HG03095 (cell line): ENCODE measurements around the gene ARHGEF16.

Experiments used
- ATAC-seq: cut with Tn5 transposase; IDR thresholded peaks from one replicate; pipeline ENCODE4 v1.9.1; 2021; ENCODE audit warnings: moderate library complexity; ENCODE audit not compliant: unreplicated experiment

The ARHGEF16 gene

DNA sequence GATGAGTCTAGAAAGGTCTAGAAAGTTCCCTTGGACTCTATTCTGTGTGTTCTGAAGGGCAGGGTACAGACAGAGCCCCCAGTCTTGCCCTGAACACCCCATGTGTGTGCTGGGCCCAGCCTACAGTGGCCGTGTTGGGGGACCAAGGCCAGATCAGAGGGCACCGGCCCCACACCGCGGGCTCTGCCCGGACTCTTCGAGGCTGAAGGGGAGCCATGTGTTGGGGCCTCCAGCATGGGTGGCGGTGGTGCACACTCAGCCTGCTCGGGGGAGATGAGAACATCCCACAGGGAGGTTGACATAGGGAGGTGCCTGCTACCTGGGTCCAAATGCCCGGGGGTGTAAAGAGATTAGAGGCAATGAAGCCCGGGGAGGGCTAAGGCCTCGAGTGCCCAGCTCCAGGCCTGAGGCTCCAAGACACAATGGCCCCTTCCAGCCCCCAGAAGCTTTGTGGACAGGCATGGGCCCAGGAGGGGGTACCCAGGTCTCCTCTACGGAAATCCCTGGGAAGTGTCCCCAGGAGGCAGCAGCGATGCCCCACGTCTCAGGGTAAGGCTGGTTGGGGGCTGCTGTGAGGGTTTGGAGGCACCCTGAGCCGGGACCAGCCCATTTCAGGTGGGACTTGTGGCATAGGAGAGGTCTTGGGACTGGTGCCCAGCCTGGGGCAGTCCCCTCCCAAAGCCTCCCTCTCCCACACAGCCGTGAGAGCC lies 12.1 kb downstream of the ARHGEF16 start:
- ATAC-seq = no peak

DNA sequence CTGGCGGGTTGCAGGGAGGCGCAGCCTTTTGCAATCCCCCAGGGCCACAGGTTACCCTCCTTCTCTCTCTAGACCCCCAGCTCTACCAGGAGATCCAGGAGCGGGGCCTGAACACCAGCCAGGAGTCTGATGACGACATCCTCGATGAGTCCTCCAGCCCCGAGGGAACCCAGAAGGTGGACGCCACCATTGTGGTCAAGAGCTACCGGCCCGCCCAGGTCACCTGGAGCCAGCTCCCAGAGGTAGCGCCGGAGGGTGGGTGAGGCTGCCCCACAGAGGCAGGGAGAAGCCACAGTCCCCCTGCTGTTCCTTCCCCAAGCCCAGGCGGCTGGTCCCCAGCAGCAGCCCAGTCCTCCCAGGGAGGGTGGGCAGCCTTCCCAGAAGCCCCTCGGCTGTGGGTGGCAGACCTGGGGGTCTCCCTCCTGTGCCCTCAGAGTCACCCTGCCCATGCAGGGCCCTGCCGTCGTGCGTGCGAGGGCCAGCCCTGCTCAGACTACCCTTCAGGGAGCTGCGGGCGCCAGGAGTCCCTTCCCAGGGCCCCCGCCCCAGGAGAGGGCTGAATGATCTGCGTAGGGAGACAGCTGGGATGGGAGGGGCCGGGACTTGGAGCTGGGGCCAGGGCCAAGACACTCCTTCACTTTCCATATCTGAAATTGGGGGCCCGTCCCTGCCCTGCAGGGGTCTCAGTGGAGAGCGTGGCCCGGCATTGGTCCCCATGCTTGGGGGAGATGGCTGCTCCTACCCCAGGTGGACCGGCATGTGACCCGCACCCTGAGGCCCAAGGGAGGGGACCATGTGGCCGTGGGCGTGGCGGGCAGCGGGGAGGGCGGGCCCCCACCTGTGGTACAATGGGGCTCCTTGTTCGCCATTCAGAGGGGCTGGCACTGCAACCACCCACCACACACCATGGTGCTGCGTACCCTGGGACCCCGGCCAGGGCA lies 12.9 kb downstream of the ARHGEF16 start:
- no peak for ATAC-seq

DNA sequence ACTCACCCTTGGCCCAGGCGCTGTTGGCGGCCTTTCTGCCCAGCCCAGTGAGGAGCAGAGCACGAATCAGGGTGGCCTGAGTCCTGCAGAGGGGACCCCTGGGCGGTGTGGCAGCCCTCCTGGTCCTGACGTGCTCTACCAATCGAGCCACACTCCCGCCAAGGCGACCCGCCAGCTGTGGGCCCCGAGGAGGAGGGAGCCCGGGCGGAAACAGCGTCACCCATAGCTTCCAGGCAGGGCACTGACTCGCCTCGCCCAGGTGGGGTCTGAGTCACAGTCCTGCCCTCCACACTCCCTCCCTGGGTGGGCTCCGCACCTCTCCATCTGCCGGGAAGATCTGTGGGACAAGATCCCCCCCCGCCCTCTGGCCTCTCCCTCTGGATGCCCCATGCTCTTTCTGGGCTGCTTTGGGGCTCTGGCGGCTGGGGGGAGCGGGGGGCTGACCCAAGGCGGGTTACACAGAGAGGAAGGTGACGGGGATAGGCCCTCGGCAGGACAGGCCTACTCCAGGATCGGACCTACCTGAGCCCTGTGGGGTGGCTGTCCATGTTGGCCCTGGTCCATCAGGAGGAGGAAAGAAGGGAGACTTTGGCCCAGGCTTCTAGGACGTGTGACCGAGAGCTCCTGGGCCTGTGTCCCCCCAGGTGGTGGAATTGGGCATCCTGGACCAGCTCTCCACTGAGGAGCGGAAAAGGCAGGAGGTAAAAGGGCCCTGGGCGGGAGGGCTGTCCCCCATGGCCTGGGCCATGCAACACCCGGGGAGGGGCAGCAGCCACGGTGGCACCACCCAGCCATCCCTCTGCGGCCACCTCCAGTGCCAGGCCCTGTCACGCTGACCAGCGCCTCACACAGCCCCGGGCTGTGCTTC lies 14.0 kb downstream of the ARHGEF16 start:
- no peak for ATAC-seq

DNA sequence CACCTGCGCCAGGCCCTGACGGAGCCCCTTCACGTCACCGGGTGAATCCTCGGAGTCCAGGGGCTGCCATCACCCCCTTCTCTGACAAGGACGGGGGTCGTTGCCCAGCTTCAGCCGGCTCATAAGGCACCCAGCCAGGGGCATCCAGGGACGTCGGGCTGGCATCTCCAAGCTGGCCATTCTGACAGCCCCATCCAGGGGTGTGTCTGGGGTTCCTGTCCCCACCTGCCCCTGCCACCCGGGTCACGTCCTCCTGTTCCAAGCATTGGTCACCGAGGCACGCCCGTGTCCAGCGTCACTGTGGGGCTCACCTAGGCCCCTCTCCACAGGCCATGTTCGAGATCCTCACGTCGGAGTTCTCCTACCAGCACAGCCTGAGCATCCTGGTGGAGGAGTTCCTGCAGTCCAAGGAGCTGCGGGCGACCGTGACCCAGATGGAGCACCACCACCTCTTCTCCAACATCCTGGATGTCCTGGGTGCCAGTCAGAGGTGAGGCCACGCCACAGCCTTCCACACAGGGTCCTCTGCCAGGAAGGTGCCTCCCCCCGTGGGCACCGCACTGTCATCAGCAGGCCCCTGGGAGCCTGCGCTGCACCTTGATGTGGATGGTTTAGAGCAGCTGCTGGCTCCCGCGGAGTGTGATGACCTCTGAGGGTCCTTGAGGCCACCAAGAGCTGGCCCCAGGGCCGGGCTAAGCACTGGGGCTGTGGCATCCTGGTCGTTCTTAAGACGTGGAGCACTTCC lies 14.8 kb downstream of the ARHGEF16 start:
- no peak for ATAC-seq

DNA sequence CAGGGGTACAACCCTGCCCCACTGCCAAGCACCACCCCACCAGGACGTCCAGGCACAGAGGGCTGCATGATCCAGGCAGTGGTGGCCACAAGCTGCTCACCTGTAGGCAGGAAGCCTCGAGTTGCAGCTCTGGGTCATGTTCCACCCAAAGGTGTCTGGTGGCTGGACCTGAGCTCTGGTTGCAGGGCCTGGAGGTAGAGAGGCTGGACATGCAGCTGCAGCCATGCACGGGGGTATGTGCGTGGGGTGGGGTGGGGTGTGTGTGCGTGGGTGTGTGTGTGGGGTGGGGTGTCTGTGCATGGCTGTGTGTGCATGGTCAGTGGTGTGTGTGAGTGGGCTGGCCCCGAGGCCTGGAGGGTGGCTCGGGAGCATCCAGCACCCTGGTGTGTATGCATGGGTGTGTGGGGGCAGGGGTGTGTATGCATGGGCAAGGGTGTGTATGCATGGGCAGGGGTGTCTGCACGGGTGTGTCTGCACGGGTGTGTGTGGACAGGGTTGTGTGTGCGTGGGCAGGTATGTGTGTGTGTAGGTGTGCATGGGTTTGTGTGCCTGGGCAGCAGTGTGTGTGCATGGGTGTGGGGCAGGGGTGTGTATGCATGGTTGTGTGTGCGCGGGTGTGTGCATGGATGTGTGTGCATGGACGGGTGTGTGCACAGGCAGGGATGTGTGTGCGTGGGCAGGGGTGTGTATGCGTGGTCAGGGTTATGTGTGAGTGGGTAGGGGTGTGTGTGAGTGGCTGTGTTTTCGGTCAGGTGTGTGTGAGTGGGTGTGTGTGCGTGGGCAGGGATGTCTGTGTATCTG lies 15.6 kb downstream of the ARHGEF16 start:
- ATAC-seq = no peak

DNA sequence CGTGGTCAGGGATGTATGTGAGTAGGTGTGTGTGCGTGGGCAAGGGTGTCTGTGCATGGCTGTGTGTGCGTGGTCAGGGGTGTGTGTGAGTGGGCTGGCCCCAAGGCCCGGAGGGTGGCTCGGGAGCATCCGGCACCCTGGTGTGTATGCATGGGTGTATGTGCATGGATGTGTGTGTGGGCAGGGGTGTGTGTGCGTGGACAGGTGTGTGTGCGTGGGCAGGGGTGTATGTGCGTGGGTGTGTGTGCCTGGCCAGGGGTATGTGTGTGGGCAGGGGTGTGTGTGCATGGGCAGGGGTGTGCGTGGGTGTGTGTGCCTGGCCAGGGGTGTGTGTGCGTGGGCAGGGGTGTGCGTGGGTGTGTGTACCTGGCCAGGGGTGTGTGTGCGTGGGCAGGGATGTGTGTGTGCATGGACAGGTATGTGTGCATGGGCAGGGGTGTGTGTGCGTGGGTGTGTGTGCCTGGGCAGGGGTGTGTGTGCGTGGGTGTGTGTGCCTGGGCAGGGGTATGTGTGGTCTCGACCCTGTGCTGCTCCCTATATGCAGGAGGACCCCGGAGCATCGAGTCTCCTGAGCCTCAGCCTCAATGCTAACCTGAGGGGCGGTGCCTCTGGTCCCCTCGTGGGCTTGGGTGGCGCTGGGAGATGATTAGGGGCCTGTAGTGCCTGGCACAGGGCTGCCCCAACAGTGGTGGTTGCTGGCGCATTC lies 16.3 kb downstream of the ARHGEF16 start:
- ATAC-seq = no peak

DNA sequence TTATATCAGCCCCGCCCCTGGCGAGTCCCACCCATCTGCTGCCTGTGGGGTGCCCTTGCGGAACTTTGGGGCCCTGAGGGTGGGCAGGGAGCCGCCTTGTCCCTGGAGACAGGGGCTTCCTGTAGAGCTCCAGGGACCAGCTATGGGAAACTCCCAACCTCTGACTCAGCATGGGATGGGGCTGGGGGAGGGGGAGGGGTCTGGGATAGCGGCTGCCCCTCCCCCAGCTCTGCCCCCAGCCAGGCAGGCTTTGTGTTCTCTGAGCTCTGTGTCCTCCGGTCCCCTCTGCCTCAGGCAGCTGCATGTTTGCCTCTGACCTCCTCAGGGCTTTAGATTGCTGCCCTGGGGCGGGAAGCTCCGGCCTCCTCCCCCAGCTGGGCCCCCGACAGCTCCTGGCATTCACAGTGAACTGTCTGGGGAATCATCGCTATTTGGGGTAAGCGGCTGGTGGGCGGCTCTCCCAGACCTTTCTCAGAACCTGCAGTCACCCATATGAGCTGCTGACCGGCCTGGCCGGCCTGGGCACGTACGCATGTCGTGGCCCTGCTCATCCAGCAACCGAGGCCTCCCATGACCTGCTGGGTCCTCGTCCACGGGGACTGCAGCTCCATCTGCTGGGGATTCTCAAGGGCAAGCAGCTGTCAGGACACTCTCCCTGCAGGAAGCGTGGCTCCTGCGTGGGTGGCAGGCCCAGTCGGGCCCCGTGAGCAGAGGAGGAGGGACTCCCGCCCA lies 17.1 kb downstream of the ARHGEF16 start:
- ATAC-seq = no peak

DNA sequence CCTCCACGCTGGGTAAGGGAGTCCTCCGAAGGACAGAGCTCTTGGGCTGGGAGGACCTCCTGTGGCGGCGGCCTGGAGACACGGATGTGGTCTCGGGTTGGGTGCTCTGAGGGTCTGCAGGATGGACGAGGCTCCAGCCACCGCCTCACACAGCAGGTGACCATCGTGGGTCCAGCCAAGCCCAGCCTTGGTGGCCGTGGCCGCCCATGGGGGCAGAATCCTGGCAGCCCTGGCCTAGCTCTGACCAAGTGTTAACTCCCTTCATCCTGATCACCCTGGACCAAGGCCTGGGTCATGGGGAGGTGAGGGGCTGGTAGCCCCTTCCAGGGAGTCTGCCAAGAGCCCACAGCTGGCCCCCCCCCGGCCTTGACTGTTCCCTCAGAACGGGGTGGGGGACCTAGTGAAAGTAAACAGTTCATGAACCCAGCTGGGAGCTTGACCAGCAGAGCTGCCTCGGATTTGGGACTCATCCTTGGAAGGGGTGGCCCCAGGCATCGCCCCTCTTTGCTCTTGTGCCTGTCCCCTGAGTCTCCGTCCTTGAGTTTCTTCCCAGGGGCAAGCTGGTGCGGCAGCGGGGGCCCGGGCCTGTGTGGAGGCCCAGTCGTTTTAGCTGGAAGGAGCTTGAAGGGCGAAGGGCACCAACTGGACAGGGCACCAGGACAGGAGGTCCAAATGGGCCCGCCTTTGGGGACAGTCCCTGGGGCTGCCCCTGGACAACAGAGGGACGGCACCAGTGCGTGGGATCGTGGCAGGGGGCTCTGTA lies 17.8 kb downstream of the ARHGEF16 start:
- ATAC-seq = no peak

DNA sequence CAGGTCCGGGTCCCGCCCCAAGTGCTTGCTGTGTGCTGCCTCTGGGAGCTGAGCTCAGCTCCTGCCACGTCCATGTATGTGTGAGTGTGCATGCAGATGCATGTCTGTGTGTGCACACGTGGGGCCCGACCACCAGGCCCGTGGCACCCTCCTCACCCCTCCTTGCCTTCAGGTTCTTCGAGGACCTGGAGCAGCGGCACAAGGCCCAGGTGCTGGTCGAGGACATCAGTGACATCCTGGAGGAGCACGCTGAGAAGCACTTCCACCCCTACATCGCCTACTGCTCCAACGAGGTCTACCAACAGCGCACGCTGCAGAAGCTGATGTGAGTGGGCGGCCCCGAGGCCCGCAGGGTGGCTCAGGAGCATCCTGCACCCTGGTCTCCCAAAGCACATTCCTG lies 18.4 kb downstream of the ARHGEF16 start:
- ATAC-seq = no peak

DNA sequence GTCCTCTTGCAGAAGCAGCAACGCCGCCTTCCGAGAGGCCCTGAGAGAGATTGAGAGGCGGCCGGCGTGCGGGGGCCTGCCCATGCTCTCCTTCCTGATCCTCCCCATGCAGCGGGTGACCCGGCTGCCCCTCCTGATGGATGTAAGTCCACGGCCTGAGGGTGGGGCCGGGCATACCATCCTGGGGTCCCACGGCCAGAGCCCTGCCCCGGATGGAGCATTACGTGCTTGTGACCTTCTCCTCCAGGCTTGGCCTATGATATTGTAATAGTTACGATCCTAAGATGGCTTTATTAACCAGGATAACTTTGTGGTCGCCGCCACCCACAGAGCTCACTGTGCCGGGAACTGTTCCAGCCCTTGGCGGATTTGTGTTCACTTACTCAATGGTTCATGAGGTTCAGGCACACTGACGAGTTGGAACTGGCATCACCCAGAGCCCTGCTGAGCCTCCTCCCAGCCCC lies 18.9 kb downstream of the ARHGEF16 start:
- ATAC-seq = no peak

DNA sequence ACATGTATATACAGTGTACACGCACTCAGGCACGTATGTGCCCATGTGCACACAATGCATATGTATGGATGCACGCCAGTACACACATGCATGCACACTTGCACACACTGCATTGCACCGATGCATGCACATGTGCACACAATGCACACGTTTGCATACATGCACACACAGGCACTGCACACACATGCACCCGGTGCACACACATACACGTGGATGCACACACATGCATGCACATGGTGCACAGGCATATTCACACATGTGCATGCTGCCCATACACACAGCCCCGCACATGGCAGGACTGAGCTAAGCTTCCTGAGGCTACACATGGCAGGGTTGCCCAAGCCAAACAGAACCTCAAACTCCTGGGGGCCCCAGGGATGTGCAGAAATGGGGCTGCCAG lies 19.6 kb downstream of the ARHGEF16 start:
- no peak for ATAC-seq

DNA sequence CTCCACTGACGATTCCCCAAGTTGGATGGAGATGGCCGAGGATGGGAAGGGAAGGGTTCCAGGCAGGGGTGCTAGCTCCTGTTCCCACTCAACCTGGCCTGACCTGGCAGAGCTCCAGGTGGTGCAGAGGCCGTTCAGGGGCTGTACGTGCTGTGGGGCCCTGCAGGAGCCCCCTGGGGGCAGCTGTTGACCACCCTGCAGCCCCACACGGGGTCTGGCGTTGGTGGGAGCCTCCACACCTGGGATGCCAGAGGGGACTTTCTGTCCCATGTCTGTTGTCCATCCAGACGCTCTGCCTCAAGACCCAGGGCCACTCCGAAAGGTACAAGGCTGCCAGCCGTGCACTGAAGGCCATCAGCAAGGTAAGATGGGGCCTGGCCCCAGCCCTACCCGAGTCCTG lies 20.0 kb downstream of the ARHGEF16 start:
- no peak for ATAC-seq

DNA sequence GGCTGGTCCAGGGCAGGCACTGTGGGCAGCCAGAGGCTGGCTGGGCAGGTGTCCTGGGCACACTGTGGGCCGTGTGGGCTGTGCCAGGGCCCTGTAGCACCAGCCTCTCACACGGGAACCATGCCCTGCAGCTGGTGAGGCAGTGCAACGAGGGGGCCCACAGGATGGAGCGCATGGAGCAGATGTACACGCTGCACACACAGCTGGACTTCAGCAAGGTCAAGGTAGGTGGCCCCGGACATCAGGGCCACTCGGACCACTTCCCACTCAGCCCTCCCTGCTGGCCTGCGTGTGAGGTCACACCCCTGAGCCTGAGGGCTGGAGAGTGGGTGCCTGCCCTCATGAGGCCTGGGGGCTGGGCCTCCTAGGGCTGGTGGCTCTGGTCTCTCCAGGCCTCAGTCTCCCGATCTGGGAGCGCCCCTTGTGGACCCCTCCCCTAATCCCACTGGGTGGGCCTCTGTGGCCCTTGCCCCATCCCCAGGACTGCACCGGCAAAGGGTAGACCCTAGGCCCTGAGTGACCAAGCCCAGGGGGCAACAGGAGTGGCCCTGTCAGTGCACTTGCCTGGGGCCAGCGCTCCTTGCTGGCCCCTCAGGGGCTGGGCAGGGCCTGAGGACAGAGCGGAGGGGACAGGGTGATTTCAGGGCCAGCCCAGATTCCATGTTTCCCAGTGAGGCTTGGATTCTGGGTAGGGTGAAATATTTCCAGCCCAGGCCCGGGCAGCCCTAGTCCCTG lies 21.5 kb downstream of the ARHGEF16 start:
- no peak for ATAC-seq

DNA sequence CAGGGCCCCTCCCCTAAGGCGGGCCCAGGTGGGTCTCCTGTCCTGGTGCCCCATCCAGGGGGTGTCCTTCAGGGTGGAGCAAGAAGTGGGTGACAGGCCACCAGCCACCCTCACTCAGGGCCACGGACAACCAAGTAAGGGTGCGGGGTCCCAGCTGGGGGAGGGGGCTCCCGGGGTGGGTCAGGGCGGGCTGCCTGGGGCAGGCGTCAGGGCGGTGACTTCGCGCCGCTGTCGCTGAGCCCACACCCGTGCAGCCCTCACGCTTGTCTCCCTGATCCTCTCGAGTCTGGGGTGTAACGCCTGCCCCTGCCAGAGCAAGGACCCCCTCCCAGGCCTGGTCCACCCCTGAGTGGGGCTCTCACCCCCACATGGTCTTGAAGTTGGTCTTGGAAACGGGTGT lies 22.2 kb downstream of the ARHGEF16 start:
- no peak for ATAC-seq

DNA sequence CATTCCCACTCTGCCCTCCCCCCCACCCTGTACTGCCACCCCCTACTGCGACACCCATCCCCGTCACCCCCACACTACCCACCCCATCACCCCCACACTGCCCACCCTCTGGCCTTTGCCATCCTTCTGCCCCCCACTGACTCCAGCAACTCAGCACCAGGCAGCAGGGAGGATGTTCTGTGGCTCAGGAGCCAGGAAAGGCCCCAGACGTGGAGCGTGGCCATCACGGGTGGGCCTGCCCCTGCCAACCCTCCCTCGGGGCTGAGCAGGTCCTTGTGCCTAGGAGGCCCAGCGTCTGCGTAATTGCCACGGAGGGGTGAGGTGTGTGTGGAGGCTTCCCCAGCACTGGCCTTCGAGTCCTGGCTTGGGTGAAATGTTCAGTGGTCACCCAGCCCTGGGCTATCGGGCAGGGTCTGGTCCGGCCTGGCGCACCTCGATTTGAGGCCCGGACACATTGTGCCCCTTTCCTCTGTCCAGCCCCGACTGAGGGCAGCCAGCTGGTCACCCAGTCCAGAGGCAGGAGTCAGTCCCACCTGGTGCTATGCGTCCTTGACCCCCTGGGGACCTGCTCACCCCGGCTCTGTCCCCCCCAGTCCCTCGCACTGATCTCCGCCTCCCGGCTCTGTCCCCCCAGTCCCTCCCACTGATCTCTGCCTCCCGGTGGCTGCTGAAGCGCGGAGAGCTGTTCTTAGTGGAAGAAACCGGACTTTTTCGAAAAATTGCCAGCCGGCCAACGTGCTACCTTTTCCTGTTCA lies 23.0 kb downstream of the ARHGEF16 start:
- no peak for ATAC-seq

DNA sequence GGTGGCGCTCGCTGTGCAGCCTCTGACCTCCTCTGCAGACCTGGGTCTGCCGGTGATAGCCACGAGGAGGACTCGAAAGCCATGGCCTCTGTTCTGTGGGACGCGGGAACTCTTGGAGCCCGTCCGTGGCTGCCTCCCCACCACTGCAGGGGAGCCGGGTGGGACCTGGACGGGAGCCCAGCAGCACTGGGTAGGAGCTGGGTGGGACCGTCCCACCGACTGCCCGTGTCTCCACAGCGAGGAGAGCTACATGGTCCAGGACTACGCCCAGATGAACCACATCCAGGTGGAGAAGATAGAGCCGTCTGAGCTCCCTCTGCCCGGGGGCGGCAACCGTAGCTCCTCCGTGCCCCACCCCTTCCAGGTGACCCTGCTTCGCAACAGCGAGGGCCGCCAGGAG lies 23.7 kb downstream of the ARHGEF16 start:
- ATAC-seq = no peak
